Measurements from ENCODE around the gene MLPH. TPM values are rescaled to one million over a fixed set of nuclear protein-coding genes. Genes with fewer than 3 reads are reported as not detected.
A peak's percentile ranks its signal among the peaks of the same experiment; 100 is the strongest.

MLPH gene
- total RNA-seq, 2 experiments from 2014 or later = not detected

- DNase-seq = no peak
- H3K4me1 Mint-ChIP-seq (ENCODE audit: low read depth) = peaks cover 14% of the 10 kb centered on the region
- H3K9me3 Mint-ChIP-seq (ENCODE audit: insufficient read depth) = no peaks in the 10 kb centered on the region
- ChIA-PET CTCF (interaction anchor here (0.7 to 5.9 kb wide), 5 partner anchors 40 to 338 kb away, joined by 3 to 121 read pairs (median 3); no protein-coding TSS in a partner anchor), POLR2A (no interaction called here)
- no peaks in the 10 kb centered on the region for H3K36me3 Mint-ChIP-seq (ENCODE audit: low read depth)
- H3K27ac Mint-ChIP-seq = no peak overlapping the region
- no peak overlapping the region for H3K4me3 Mint-ChIP-seq
- no peak for ATAC-seq
- peaks cover 18% of the 10 kb centered on the region for H3K27me3 Mint-ChIP-seq (ENCODE audit: low read depth)
These were observed 13.9 kb upstream of the MLPH start for GRCh38 chr2:237472909-237473877.

- no peaks in the 10 kb centered on the region for H3K9me3 Mint-ChIP-seq (ENCODE audit: insufficient read depth)
- ChIA-PET POLR2A (no interaction called here), CTCF (interaction anchor here (0.7 to 5.9 kb wide), 7 partner anchors 39 to 339 kb away, joined by 3 to 121 read pairs (median 3); no protein-coding TSS in a partner anchor)
- no peak overlapping the region for H3K27ac Mint-ChIP-seq
- DNase-seq (no peak), ATAC-seq (no peak)
- H3K4me1 Mint-ChIP-seq (ENCODE audit: low read depth) = peaks cover 14% of the 10 kb centered on the region
- H3K27me3 Mint-ChIP-seq (ENCODE audit: low read depth) = peaks cover 21% of the 10 kb centered on the region
- no peaks in the 10 kb centered on the region for H3K36me3 Mint-ChIP-seq (ENCODE audit: low read depth)
- H3K4me3 Mint-ChIP-seq = no peak overlapping the region
These were observed 13.1 kb upstream of the MLPH start for GRCh38 chr2:237473878-237474441.

GRCh38 chr2:237474442-237474911 is 12.6 kb upstream of the MLPH start:
- H3K27me3 Mint-ChIP-seq (ENCODE audit: low read depth) = peaks cover 22% of the 10 kb centered on the region
- CTCF ChIA-PET = interaction anchor here (0.8 to 5.9 kb wide), 4 partner anchors 39 to 340 kb away, joined by 3 to 121 read pairs (median 10); no protein-coding TSS in a partner anchor
- DNase-seq (no peak), ATAC-seq (no peak)
- peak overlapping the region; percentile 78 for H3K27ac Mint-ChIP-seq
- H3K4me3 Mint-ChIP-seq = peak overlapping the region; percentile 78
- peaks cover 14% of the 10 kb centered on the region for H3K4me1 Mint-ChIP-seq (ENCODE audit: low read depth)
- POLR2A ChIA-PET = no interaction called here
- no peaks in the 10 kb centered on the region for H3K9me3 Mint-ChIP-seq (ENCODE audit: insufficient read depth)
- H3K36me3 Mint-ChIP-seq (ENCODE audit: low read depth) = no peaks in the 10 kb centered on the region

- CTCF ChIA-PET = interaction anchor here (0.7 to 5.9 kb wide), 25 partner anchors 16 to 390 kb away, joined by 3 to 121 read pairs (median 5); partner anchors contain the start of genes COL6A3 and COPS8
- POLR2A ChIA-PET = interaction anchor here (1.0 kb wide), 1 partner anchor 54 kb away, joined by 4 read pairs; no protein-coding TSS in a partner anchor
- Mint-ChIP-seq H3K27me3 (ENCODE audit: low read depth) (peaks cover 23% of the 10 kb centered on the region), H3K4me1 (ENCODE audit: low read depth) (peaks cover 14% of the 10 kb centered on the region), H3K9me3 (ENCODE audit: insufficient read depth) (no peaks in the 10 kb centered on the region), H3K27ac (peak overlapping the region; percentile 78), H3K36me3 (ENCODE audit: low read depth) (no peaks in the 10 kb centered on the region), H3K4me3 (peak overlapping the region; percentile 78)
- peak; percentile 78 for DNase-seq
- peak; percentile 95 for ATAC-seq
These were observed 11.9 kb upstream of the MLPH start for GRCh38 chr2:237474931-237475703.

- DNase-seq = peak; percentile 38
- Mint-ChIP-seq H3K27me3 (ENCODE audit: low read depth) (peaks cover 27% of the 10 kb centered on the region), H3K36me3 (ENCODE audit: low read depth) (no peaks in the 10 kb centered on the region), H3K9me3 (ENCODE audit: insufficient read depth) (no peaks in the 10 kb centered on the region), H3K4me3 (peak overlapping the region; percentile 57), H3K27ac (peak overlapping the region; percentile 33), H3K4me1 (ENCODE audit: low read depth) (peaks cover 14% of the 10 kb centered on the region)
- POLR2A ChIA-PET = interaction anchor here (1.0 kb wide), 1 partner anchor 55 kb away, joined by 4 read pairs; no protein-coding TSS in a partner anchor
- ATAC-seq = peak; percentile 27
- CTCF ChIA-PET = interaction anchor here (0.7 to 5.9 kb wide), 24 partner anchors 11 to 391 kb away, joined by 3 to 121 read pairs (median 6); partner anchors contain the start of genes COL6A3, COPS8 and MLPH
These were observed 11.3 kb upstream of the MLPH start for GRCh38 chr2:237475704-237476141.

GRCh38 chr2:237478095-237478494 is 9.0 kb upstream of the MLPH start:
- POLR2A ChIA-PET = no interaction called here
- DNase-seq = no peak
- Mint-ChIP-seq H3K9me3 (ENCODE audit: insufficient read depth) (no peaks in the 10 kb centered on the region), H3K4me1 (ENCODE audit: low read depth) (peaks cover 14% of the 10 kb centered on the region), H3K36me3 (ENCODE audit: low read depth) (no peaks in the 10 kb centered on the region), H3K4me3 (no peak overlapping the region), H3K27ac (no peak overlapping the region), H3K27me3 (ENCODE audit: low read depth) (peaks cover 29% of the 10 kb centered on the region)
- CTCF ChIA-PET = interaction anchor here (5.9 kb wide), 1 partner anchor 55 kb away, joined by 121 read pairs; no protein-coding TSS in a partner anchor
- ATAC-seq = no peak

GRCh38 chr2:237478979-237479378 is 8.1 kb upstream of the MLPH start:
- Mint-ChIP-seq H3K27ac (no peak overlapping the region), H3K4me3 (no peak overlapping the region), H3K4me1 (ENCODE audit: low read depth) (peaks cover 14% of the 10 kb centered on the region), H3K9me3 (ENCODE audit: insufficient read depth) (no peaks in the 10 kb centered on the region), H3K27me3 (ENCODE audit: low read depth) (peaks cover 32% of the 10 kb centered on the region), H3K36me3 (ENCODE audit: low read depth) (no peaks in the 10 kb centered on the region)
- ATAC-seq (no peak), DNase-seq (no peak)
- ChIA-PET CTCF (interaction anchor here (5.9 kb wide), 1 partner anchor 56 kb away, joined by 121 read pairs; no protein-coding TSS in a partner anchor), POLR2A (no interaction called here)

GRCh38 chr2:237479747-237480146 is 7.3 kb upstream of the MLPH start:
- no peak overlapping the region for H3K4me3 Mint-ChIP-seq
- ATAC-seq (no peak), DNase-seq (no peak)
- H3K36me3 Mint-ChIP-seq (ENCODE audit: low read depth) = no peaks in the 10 kb centered on the region
- no peaks in the 10 kb centered on the region for H3K9me3 Mint-ChIP-seq (ENCODE audit: insufficient read depth)
- peaks cover 37% of the 10 kb centered on the region for H3K27me3 Mint-ChIP-seq (ENCODE audit: low read depth)
- no peak overlapping the region for H3K27ac Mint-ChIP-seq
- H3K4me1 Mint-ChIP-seq (ENCODE audit: low read depth) = peaks cover 8% of the 10 kb centered on the region
- ChIA-PET CTCF (no interaction called here), POLR2A (no interaction called here)

GRCh38 chr2:237480556-237480955 is 6.5 kb upstream of the MLPH start:
- ChIA-PET CTCF (interaction anchor here (3.0 kb wide), 1 partner anchor 59 kb away, joined by 10 read pairs; no protein-coding TSS in a partner anchor), POLR2A (no interaction called here)
- H3K27me3 Mint-ChIP-seq (ENCODE audit: low read depth) = peaks cover 42% of the 10 kb centered on the region

GRCh38 chr2:237480988-237481525 is 6.0 kb upstream of the MLPH start:
- H3K36me3 Mint-ChIP-seq (ENCODE audit: low read depth) = no peaks in the 10 kb centered on the region
- H3K9me3 Mint-ChIP-seq (ENCODE audit: insufficient read depth) = no peaks in the 10 kb centered on the region
- no peak overlapping the region for H3K27ac Mint-ChIP-seq
- ATAC-seq (no peak), DNase-seq (no peak)
- ChIA-PET CTCF (interaction anchor here (0.7 to 3.0 kb wide), 4 partner anchors 32 to 91 kb away, joined by 3 to 10 read pairs (median 4); no protein-coding TSS in a partner anchor), POLR2A (no interaction called here)
- H3K4me3 Mint-ChIP-seq = no peak overlapping the region
- peaks cover 44% of the 10 kb centered on the region for H3K27me3 Mint-ChIP-seq (ENCODE audit: low read depth)
- H3K4me1 Mint-ChIP-seq (ENCODE audit: low read depth) = peaks cover 2% of the 10 kb centered on the region

More at GRCh38 chr2:237480556-237480955, 6.5 kb upstream of the MLPH start:
- Mint-ChIP-seq H3K4me1 (ENCODE audit: low read depth) (peaks cover 6% of the 10 kb centered on the region), H3K9me3 (ENCODE audit: insufficient read depth) (no peaks in the 10 kb centered on the region), H3K27ac (no peak overlapping the region), H3K36me3 (ENCODE audit: low read depth) (no peaks in the 10 kb centered on the region), H3K4me3 (no peak overlapping the region)
- ATAC-seq = no peak
- DNase-seq = no peak

- peaks cover 42% of the 10 kb centered on the region for H3K27me3 Mint-ChIP-seq (ENCODE audit: low read depth)
- no peaks in the 10 kb centered on the region for H3K9me3 Mint-ChIP-seq (ENCODE audit: insufficient read depth)
- H3K4me1 Mint-ChIP-seq (ENCODE audit: low read depth) = no peaks in the 10 kb centered on the region
- no peak for DNase-seq
- no peak overlapping the region for H3K4me3 Mint-ChIP-seq
- H3K27ac Mint-ChIP-seq = no peak overlapping the region
- POLR2A ChIA-PET = no interaction called here
- ATAC-seq = no peak
- CTCF ChIA-PET = interaction anchor here (1.5 to 3.0 kb wide), 2 partner anchors 30 to 61 kb away, joined by 5 to 10 read pairs; no protein-coding TSS in a partner anchor
- no peaks in the 10 kb centered on the region for H3K36me3 Mint-ChIP-seq (ENCODE audit: low read depth)
These were observed 4.6 kb upstream of the MLPH start for GRCh38 chr2:237482485-237482884.

Data from activated CD8-positive, alpha-beta T cell treated with anti-CD3 and anti-CD28 coated beads, Interleukin-2, amount 10 ng/mL, durations not matched to agents 7 days and 5 days (primary cell).